HepG2 (cell line): Measurements from ENCODE around the gene FBXO10. TPM values are rescaled to one million over a fixed set of nuclear protein-coding genes. Genes with fewer than 3 reads are reported as not detected.

Experiments used
- ATAD3A ChIP-seq: sonication (generic); formaldehyde crosslinking; IDR thresholded peaks from 2 replicates; pipeline ENCODE4 v1.4.0; 2020; ENCODE audit warnings: missing genetic modification reagents
- BRD4 ChIP-seq: sonication (generic); formaldehyde crosslinking; IDR thresholded peaks from 2 replicates; pipeline ENCODE4 v1.4.0; 2020; ENCODE audit warnings: missing genetic modification reagents
- CSRNP2 ChIP-seq: sonication (generic); formaldehyde crosslinking; conservative IDR thresholded peaks from 2 replicates; pipeline ENCODE4 v1.8.0; 2022; ENCODE audit warnings: low read depth, missing genetic modification reagents
- ELF4 ChIP-seq: sonication (generic); formaldehyde crosslinking; IDR thresholded peaks from 2 replicates; pipeline ENCODE4 v1.5.0; 2020; ENCODE audit warnings: missing genetic modification reagents, mild to moderate bottlenecking, moderate library complexity, borderline replicate concordance
- HOXA3 ChIP-seq: sonication (generic); formaldehyde crosslinking; IDR thresholded peaks from 2 replicates; pipeline ENCODE4 v1.5.0; 2020; ENCODE audit warnings: missing genetic modification reagents
- JUN ChIP-seq: sonication (generic); formaldehyde crosslinking; IDR thresholded peaks from 2 replicates; pipeline ENCODE4 v1.4.0; 2020; ENCODE audit warnings: mild to moderate bottlenecking, missing genetic modification reagents
- JUND ChIP-seq: sonication (generic); formaldehyde crosslinking; IDR thresholded peaks from 2 replicates; pipeline ENCODE4 v1.8.0; 2022; ENCODE audit warnings: mild to moderate bottlenecking, missing genetic modification reagents
- KDM1A ChIP-seq: IDR thresholded peaks from 2 replicates; pipeline ENCODE4 v1.6.1; 2016; ENCODE audit warnings: missing compliant biosample characterization
- MLXIP ChIP-seq: sonication (generic); formaldehyde crosslinking; IDR thresholded peaks from 2 replicates; pipeline ENCODE4 v1.9.0; 2021; ENCODE audit warnings: missing genetic modification reagents, borderline replicate concordance
- PCBP1 ChIP-seq: fragments of 200-400 bp; formaldehyde crosslinking; IDR thresholded peaks from 2 replicates; pipeline ENCODE4 v1.6.1; 2017; ENCODE audit warnings: mild to moderate bottlenecking, low read depth, low read length, borderline replicate concordance
- SKI ChIP-seq: fragments of 450-650 bp; IDR thresholded peaks from one replicate; pipeline ENCODE4 v1.6.1; 2018; ENCODE audit warnings: mild to moderate bottlenecking; ENCODE audit not compliant: partially characterized antibody
- THAP11 ChIP-seq: IDR thresholded peaks from 2 replicates; pipeline ENCODE4 v1.6.1; 2016; ENCODE audit warnings: missing biosample characterization, missing genetic modification reagents
- ZNF136 ChIP-seq: sonication (generic); formaldehyde crosslinking; IDR thresholded peaks from 2 replicates; pipeline ENCODE4 v1.8.1; 2022; ENCODE audit warnings: low read depth, mild to moderate bottlenecking, moderate library complexity, missing genetic modification reagents
- ZNF143 ChIP-seq: sonication (generic); formaldehyde crosslinking; IDR thresholded peaks from 2 replicates; pipeline ENCODE4 v1.4.0; 2020; ENCODE audit warnings: missing genetic modification reagents
- ZNF235 ChIP-seq: sonication (generic); formaldehyde crosslinking; IDR thresholded peaks from 2 replicates; pipeline ENCODE4 v1.8.1; 2023; ENCODE audit warnings: mild to moderate bottlenecking, missing genetic modification reagents, borderline replicate concordance
- ZNF263 ChIP-seq: sonication (generic); formaldehyde crosslinking; IDR thresholded peaks from 2 replicates; pipeline ENCODE4 v1.4.0; 2020; ENCODE audit warnings: missing genetic modification reagents
- ZNF468 ChIP-seq: sonication (generic); formaldehyde crosslinking; IDR thresholded peaks from 2 replicates; pipeline ENCODE4 v1.8.0; 2022; ENCODE audit warnings: mild to moderate bottlenecking, moderate library complexity, missing genetic modification reagents
- ZNF577 ChIP-seq: sonication (generic); formaldehyde crosslinking; IDR thresholded peaks from 2 replicates; pipeline ENCODE4 v1.4.0; 2020; ENCODE audit warnings: mild to moderate bottlenecking, low read depth, missing genetic modification reagents, borderline replicate concordance
- ZNF710 ChIP-seq: sonication (generic); formaldehyde crosslinking; IDR thresholded peaks from 2 replicates; pipeline ENCODE4 v1.5.0; 2020; ENCODE audit warnings: mild to moderate bottlenecking, missing genetic modification reagents, borderline replicate concordance
- ZSCAN31 ChIP-seq: sonication (generic); formaldehyde crosslinking; IDR thresholded peaks from 2 replicates; pipeline ENCODE4 v1.5.0; 2020; ENCODE audit warnings: low read depth, mild to moderate bottlenecking, missing genetic modification reagents
- polyA plus RNA-seq, 8 experiments: library from polyadenylated mRNA; depleted of rRNA in 3 of 8; stranded (reverse) in 7 of 8; unstranded in 1 of 8; fragments of >200 nt; fragmentation: Illumina TruSeq in 4 of 8; extraction: Trizol in 4 of 8; gene quantifications; 2 replicates each; pipeline versions ENCODE4 v1.2.1 to v1.2.3, GENCODE V29; 2011 to 2016; ENCODE audit warnings: low read depth in 4 of 8, missing spikeins in 1 of 8, mixed read lengths in 1 of 8; ENCODE audit not compliant: insufficient read depth in 1 of 8
- total RNA-seq, 5 experiments: library from RNA; depleted of rRNA; stranded (reverse); fragments of >200 nt; fragmentation: Illumina TruSeq; extraction: Trizol; gene quantifications; 2 replicates each; pipeline ENCODE4 v1.2.3, GENCODE V29; 2016; ENCODE audit warnings: low read depth in 1 of 5
- TF ChIP-seq, protein P1 (sequence below): sonication (generic); formaldehyde crosslinking; IDR thresholded peaks from 2 replicates; pipeline ENCODE4 v1.4.0; 2020; ENCODE audit warnings: mild to moderate bottlenecking, missing genetic modification reagents

Gene FBXO10
- total and polyA plus RNA-seq, 2 of the 13 experiments (the other 11 are each of a cell fraction or from before 2014, with no cell fraction given): 3.1 to 5.1 TPM

- TF ChIP-seq ZSCAN31 (CRISPR knock-in tag) (0 out of 2 replicates have a peak, but pooled peaks have one; percentile 16), MLXIP (CRISPR knock-in tag) (no peak), ZNF468 (CRISPR knock-in tag) (no peak), ZNF710 (no peak), THAP11 (peak; percentile 59; the same call in 1 of the 2 replicates), HOXA3 (CRISPR knock-in tag) (peak; percentile 69), ZNF577 (CRISPR knock-in tag) (no peak), SKI (peak; percentile 32), JUND (no peak), JUN (CRISPR knock-in tag) (peak; percentile 39; the same call in 1 of the 2 replicates), BRD4 (CRISPR knock-in tag) (no peak), ZNF263 (CRISPR knock-in tag) (no peak), ELF4 (CRISPR knock-in tag) (no peak), PCBP1 (no peak), ZNF235 (CRISPR knock-in tag) (peak; percentile 76; the same call in 1 of the 2 replicates), ZNF143 (CRISPR knock-in tag) (peak; percentile 84), CSRNP2 (CRISPR knock-in tag) (no peak), ATAD3A (no peak), KDM1A (CRISPR knock-in tag) (no peak), ZNF136 (no peak)
- TF ChIP-seq, protein P1, sequence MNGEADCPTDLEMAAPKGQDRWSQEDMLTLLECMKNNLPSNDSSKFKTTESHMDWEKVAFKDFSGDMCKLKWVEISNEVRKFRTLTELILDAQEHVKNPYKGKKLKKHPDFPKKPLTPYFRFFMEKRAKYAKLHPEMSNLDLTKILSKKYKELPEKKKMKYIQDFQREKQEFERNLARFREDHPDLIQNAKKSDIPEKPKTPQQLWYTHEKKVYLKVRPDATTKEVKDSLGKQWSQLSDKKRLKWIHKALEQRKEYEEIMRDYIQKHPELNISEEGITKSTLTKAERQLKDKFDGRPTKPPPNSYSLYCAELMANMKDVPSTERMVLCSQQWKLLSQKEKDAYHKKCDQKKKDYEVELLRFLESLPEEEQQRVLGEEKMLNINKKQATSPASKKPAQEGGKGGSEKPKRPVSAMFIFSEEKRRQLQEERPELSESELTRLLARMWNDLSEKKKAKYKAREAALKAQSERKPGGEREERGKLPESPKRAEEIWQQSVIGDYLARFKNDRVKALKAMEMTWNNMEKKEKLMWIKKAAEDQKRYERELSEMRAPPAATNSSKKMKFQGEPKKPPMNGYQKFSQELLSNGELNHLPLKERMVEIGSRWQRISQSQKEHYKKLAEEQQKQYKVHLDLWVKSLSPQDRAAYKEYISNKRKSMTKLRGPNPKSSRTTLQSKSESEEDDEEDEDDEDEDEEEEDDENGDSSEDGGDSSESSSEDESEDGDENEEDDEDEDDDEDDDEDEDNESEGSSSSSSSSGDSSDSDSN (CRISPR knock-in tag): peak; percentile 89
Observed at GRCh38 chr9:37575921-37576721, at the start of gene FBXO10 (continued).
